Heart left ventricle (tissue), 13 donors: ENCODE results near the gene RECK.

Experiments used
- CTCF ChIP-seq, 12 donors: fragments of 200-600 bp; sonication (generic) in 4 of 12; IDR thresholded peaks; one replicate each; pipeline versions ENCODE4 v1.5.0 to v1.8.0; 2018 to 2022; ENCODE audit warnings: antibody characterized with exemption in 12 of 12, mild to moderate bottlenecking in 5 of 12
- POLR2A ChIP-seq, 2 donors: fragments of 450-650 bp; IDR thresholded peaks; one replicate each; pipeline ENCODE4 v1.6.1; 2017; ENCODE audit warnings: antibody characterized with exemption in 2 of 2, mild to moderate bottlenecking in 2 of 2, moderate library complexity in 2 of 2
- donor health status: ischemic (EF 13 %, LVEDD 7.1; RV severe dilation, severe dysfunction).
- donor health status: DM: no; HTN: yes; CAD: no.
- donor health status: DM: no; HTN: no; CAD: no.
- donor health status: ischemic (EF 25% LVEDD 6.9; RV normal size, moderate dysfunction).
- donor health status: ischemic (EF 25% LVEDD 5.7; RV mildly dilated, moderate dysfunction).
- donor health status: ischemic (EF 35%, LVEDD 5.7; RV mildly dilated, moderate dysfunction).
- donor health status: nonischemic (EF 11% LVEDD 7.7; RV severe dilation, severe dysfunction).
- donor health status: DM: yes; HTN: yes; CAD: no.
- donor health status: PGD.
- donor health status: ischemic (EF 29% LVEDD 5.4; RV normal size, mild dysfunction).
- donor health status: nonischemic (EF 23%, LVEDD 6.1; RV moderate dilation, normal function).

GRCh38 chr9:36034234-36034633 is 2.5 kb upstream of the RECK start:
- no peak for TF ChIP-seq CTCF (IDR thresholded peaks at IDR 0.05)
- TF ChIP-seq POLR2A (IDR thresholded peaks at IDR 0.05): no peak
